HepG2 (cell line): ENCODE measurements around the gene P4HTM. TPM values are rescaled to one million over a fixed set of nuclear protein-coding genes. Genes with fewer than 3 reads are reported as not detected.

Source experiments
- CEBPZ ChIP-seq: IDR thresholded peaks from 2 replicates; pipeline ENCODE4 v1.6.1; 2012; ENCODE audit warnings: low read length, improper control_type of control experiment
- CENPT ChIP-seq: sonication (generic); formaldehyde crosslinking; IDR thresholded peaks from 2 replicates; pipeline ENCODE4 v1.8.0; 2022; ENCODE audit warnings: low read depth, mild to moderate bottlenecking, moderate library complexity, missing genetic modification reagents
- CREBL2 ChIP-seq: sonication (generic); formaldehyde crosslinking; IDR thresholded peaks from 2 replicates; pipeline ENCODE4 v1.8.1; 2023; ENCODE audit warnings: missing genetic modification reagents, mild to moderate bottlenecking, borderline replicate concordance
- DNMT1 ChIP-seq: sonication (generic); formaldehyde crosslinking; IDR thresholded peaks from 2 replicates; pipeline ENCODE4 v1.5.1; 2020; ENCODE audit warnings: mild to moderate bottlenecking, missing genetic modification reagents
- FOXK2 ChIP-seq: fragments of 450-650 bp; IDR thresholded peaks from 2 replicates; pipeline ENCODE4 v1.6.1; 2016
- HNRNPL ChIP-seq: fragments of 200-400 bp; formaldehyde crosslinking; IDR thresholded peaks from 2 replicates; pipeline ENCODE4 v1.6.1; 2017; ENCODE audit warnings: mild to moderate bottlenecking, low read depth, low read length
- IKZF4 ChIP-seq: sonication (generic); formaldehyde crosslinking; IDR thresholded peaks from 2 replicates; pipeline ENCODE4 v1.5.1; 2020; ENCODE audit warnings: borderline replicate concordance, mild to moderate bottlenecking, low read depth, missing genetic modification reagents; ENCODE audit errors: not compliant biosample characterization
- IRF2 ChIP-seq: IDR thresholded peaks from 2 replicates; pipeline ENCODE4 v1.6.1; 2018; ENCODE audit warnings: missing genetic modification reagents, missing compliant biosample characterization
- MED13 ChIP-seq: sonication (generic); formaldehyde crosslinking; IDR thresholded peaks from 2 replicates; pipeline ENCODE4 v1.5.0; 2020; ENCODE audit warnings: missing genetic modification reagents
- MXD1 ChIP-seq: sonication (generic); formaldehyde crosslinking; IDR thresholded peaks from 2 replicates; pipeline ENCODE4 v1.4.0; 2020; ENCODE audit warnings: mild to moderate bottlenecking, missing genetic modification reagents
- SALL1 ChIP-seq: sonication (generic); formaldehyde crosslinking; IDR thresholded peaks from 2 replicates; pipeline ENCODE4 v1.8.0; 2022; ENCODE audit warnings: mild to moderate bottlenecking, missing genetic modification reagents
- SMYD3 ChIP-seq: sonication (generic); formaldehyde crosslinking; IDR thresholded peaks from 2 replicates; pipeline ENCODE4 v1.8.1; 2023; ENCODE audit warnings: mild to moderate bottlenecking, missing genetic modification reagents
- SNAPC2 ChIP-seq: sonication (generic); formaldehyde crosslinking; IDR thresholded peaks from 2 replicates; pipeline ENCODE4 v1.8.1; 2022; ENCODE audit warnings: mild to moderate bottlenecking, missing genetic modification reagents
- THAP8 ChIP-seq: sonication (generic); formaldehyde crosslinking; IDR thresholded peaks from 2 replicates; pipeline ENCODE4 v1.5.1; 2020; ENCODE audit warnings: missing genetic modification reagents, mild to moderate bottlenecking, borderline replicate concordance
- TP53 ChIP-seq: sonication (generic); formaldehyde crosslinking; conservative IDR thresholded peaks from 2 replicates; pipeline ENCODE4 v1.4.0; 2020; ENCODE audit warnings: missing genetic modification reagents
- ZBTB49 ChIP-seq: sonication (generic); formaldehyde crosslinking; IDR thresholded peaks from 2 replicates; pipeline ENCODE4 v1.4.0; 2020; ENCODE audit warnings: missing genetic modification reagents, borderline replicate concordance
- ZIK1 ChIP-seq: sonication (generic); formaldehyde crosslinking; IDR thresholded peaks from 2 replicates; pipeline ENCODE4 v1.5.0; 2020; ENCODE audit warnings: mild to moderate bottlenecking, low read depth, missing genetic modification reagents, borderline replicate concordance
- ZNF10 ChIP-seq: sonication (generic); formaldehyde crosslinking; IDR thresholded peaks from 2 replicates; pipeline ENCODE4 v1.4.0; 2020; ENCODE audit warnings: mild to moderate bottlenecking, low read depth, missing genetic modification reagents, borderline replicate concordance
- ZNF256 ChIP-seq: sonication (generic); formaldehyde crosslinking; conservative IDR thresholded peaks from 2 replicates; pipeline ENCODE4 v1.4.0; 2020; ENCODE audit warnings: missing genetic modification reagents
- ZNF605 ChIP-seq: sonication (generic); formaldehyde crosslinking; IDR thresholded peaks from 2 replicates; pipeline ENCODE4 v1.8.0; 2022; ENCODE audit warnings: mild to moderate bottlenecking, missing genetic modification reagents
- ZNF749 ChIP-seq: sonication (generic); formaldehyde crosslinking; IDR thresholded peaks from 2 replicates; pipeline ENCODE4 v1.8.0; 2022; ENCODE audit warnings: mild to moderate bottlenecking, missing genetic modification reagents, moderate library complexity, borderline replicate concordance
- polyA plus RNA-seq, 8 experiments: library from polyadenylated mRNA; depleted of rRNA in 3 of 8; stranded (reverse) in 7 of 8; unstranded in 1 of 8; fragments of >200 nt; fragmentation: Illumina TruSeq in 4 of 8; extraction: Trizol in 4 of 8; gene quantifications; 2 replicates each; pipeline versions ENCODE4 v1.2.1 to v1.2.3, GENCODE V29; 2011 to 2016; ENCODE audit warnings: low read depth in 4 of 8, missing spikeins in 1 of 8, mixed read lengths in 1 of 8; ENCODE audit not compliant: insufficient read depth in 1 of 8
- total RNA-seq, 5 experiments: library from RNA; depleted of rRNA; stranded (reverse); fragments of >200 nt; fragmentation: Illumina TruSeq; extraction: Trizol; gene quantifications; 2 replicates each; pipeline ENCODE4 v1.2.3, GENCODE V29; 2016; ENCODE audit warnings: low read depth in 1 of 5
- TF ChIP-seq, protein P1 (sequence below): sonication (generic); formaldehyde crosslinking; IDR thresholded peaks from 2 replicates; pipeline ENCODE4 v1.4.0; 2020; ENCODE audit warnings: mild to moderate bottlenecking, missing genetic modification reagents

P4HTM gene
- total and polyA plus RNA-seq, 2 of the 13 experiments (the other 11 are each of a cell fraction or from before 2014, with no cell fraction given): 0.01 TPM; not detected in 1

DNA sequence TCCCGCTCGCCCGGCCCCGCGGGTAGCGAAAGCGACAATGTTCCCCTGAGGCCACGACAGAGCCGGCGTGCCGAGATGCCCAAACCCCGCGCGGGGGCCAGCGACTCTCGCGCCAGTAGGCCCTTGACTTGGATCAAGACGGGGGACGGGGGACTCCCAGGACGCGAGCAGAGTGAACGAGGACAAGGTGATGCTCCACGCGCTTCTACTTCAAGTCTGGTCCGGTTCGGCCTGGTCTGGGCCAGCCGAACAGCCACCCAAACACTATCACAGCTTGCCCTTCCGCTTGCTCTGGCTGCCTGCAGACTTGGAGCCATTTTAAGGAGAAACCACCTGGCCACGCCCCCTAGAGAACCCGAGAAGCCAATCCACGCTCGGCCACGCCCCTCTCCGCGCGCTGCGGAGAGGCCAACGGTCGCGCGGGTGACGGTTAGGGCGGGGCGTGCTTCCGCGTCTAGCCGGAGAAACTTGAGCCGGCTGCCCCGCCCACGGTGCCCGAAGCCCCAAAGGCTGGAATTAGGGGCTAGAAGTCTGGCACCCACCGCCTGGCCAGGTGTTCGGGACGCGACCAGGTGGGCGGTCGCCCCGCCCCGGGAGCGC is 31.3 kb downstream of the P4HTM start (continued):
- TF ChIP-seq ZBTB49 (CRISPR knock-in tag) (0 out of 2 replicates have a peak, but pooled peaks have one; percentile 36), THAP8 (CRISPR knock-in tag) (no peak; the same call in 1 of the 2 replicates), TP53 (no peak), HNRNPL (no peak), FOXK2 (no peak), ZNF256 (no peak), IRF2 (CRISPR knock-in tag) (peak; percentile 80), SNAPC2 (CRISPR knock-in tag) (no peak), ZNF605 (CRISPR knock-in tag) (0 out of 2 replicates have a peak, but pooled peaks have one; percentile 39), MXD1 (CRISPR knock-in tag) (no peak), DNMT1 (CRISPR knock-in tag) (no peak), CENPT (no peak), MED13 (peak; percentile 42; the same call in 1 of the 2 replicates), ZNF10 (CRISPR knock-in tag) (no peak), ZIK1 (CRISPR knock-in tag) (peak; percentile 16; the same call in 1 of the 2 replicates), CEBPZ (no peak), ZNF749 (CRISPR knock-in tag) (no peak), CREBL2 (CRISPR knock-in tag) (0 out of 2 replicates have a peak, but pooled peaks have one; percentile 13), IKZF4 (CRISPR knock-in tag) (no peak), SALL1 (peak; percentile 80), SMYD3 (CRISPR knock-in tag) (no peak)
- TF ChIP-seq, protein P1, sequence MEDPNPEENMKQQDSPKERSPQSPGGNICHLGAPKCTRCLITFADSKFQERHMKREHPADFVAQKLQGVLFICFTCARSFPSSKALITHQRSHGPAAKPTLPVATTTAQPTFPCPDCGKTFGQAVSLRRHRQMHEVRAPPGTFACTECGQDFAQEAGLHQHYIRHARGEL (CRISPR knock-in tag): no peak
